Cardiac fibroblast (primary cell): ENCODE results near the gene TXNDC2.
"Not testable (repeated sequence)": the region's sequence is repeated elsewhere in the genome, so short reads cannot be mapped to it uniquely, and the experiment has no call there.

Source experiments
- DNase-seq, 2 donors: peaks; one replicate each; pipeline versions ENCODE4 v3.0.0 to v3.0.0-alpha.2; 2010; ENCODE audit warnings: low read depth in 2 of 2
- H3K4me3 ChIP-seq, 2 donors: replicated peaks in 1 of 2; 1 replicate in 1 of 2; 2 replicates in 1 of 2; pipeline ENCODE4 v1.5.1; 2011; ENCODE audit warnings: low read depth in 2 of 2, low read length in 2 of 2, mild to moderate bottlenecking in 2 of 2, moderate library complexity in 1 of 2
- TF ChIP-seq, protein P1 (sequence below): IDR thresholded peaks from one replicate; pipeline ENCODE4 v1.5.1; 2011; ENCODE audit warnings: low read depth, mild to moderate bottlenecking, low read length, inconsistent platforms

Gene TXNDC2

DNA sequence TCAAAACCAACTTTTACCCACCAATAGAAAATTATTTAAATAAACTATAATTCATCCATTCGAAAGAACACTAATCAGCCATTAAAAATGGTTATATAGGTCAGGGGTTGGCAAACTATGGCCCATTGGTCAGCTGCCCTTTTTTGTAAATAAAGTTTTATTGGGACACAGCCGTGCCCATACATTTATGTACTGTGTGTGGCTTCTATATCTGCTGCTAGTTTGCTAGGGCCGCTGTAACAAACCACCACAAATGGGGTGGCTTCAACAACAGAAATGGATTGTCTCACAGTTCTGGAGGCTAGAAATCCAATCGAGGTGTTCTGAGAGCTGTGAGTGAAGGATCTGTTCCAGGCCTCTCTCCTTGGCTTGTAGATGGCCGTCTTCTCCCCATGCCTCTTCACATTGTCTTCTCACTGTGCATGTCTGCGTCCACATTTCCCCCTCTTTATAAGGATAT, 7.0 kb upstream of the TXNDC2 start:
- DNase-seq, result no peak
- TF ChIP-seq, protein P1, sequence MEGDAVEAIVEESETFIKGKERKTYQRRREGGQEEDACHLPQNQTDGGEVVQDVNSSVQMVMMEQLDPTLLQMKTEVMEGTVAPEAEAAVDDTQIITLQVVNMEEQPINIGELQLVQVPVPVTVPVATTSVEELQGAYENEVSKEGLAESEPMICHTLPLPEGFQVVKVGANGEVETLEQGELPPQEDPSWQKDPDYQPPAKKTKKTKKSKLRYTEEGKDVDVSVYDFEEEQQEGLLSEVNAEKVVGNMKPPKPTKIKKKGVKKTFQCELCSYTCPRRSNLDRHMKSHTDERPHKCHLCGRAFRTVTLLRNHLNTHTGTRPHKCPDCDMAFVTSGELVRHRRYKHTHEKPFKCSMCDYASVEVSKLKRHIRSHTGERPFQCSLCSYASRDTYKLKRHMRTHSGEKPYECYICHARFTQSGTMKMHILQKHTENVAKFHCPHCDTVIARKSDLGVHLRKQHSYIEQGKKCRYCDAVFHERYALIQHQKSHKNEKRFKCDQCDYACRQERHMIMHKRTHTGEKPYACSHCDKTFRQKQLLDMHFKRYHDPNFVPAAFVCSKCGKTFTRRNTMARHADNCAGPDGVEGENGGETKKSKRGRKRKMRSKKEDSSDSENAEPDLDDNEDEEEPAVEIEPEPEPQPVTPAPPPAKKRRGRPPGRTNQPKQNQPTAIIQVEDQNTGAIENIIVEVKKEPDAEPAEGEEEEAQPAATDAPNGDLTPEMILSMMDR, result no peak
- H3K4me3 ChIP-seq, result no peak overlapping the region

DNA sequence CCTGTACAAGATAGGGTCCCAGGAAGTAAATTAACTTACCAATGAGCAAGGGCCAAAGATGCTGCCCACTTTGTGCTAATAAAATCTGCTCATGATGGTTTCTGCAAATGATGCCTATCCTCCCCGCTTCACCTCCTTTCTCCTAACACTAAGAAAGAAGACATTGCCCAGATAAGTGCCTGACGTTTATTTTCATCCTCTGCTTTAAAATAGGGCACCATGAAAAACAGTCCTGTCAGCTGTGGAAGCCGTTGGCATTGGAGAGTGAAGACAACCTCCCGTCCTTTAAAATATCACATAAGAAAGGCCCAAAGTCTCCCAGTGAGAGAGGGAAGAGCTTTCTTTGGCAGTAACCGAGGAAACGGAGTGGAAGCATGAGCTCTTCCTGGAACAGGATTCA, 1.7 kb upstream of the TXNDC2 start:
- no peak for DNase-seq
- TF ChIP-seq, protein P1, result no peak
- H3K4me3 ChIP-seq, result no peak overlapping the region

DNA sequence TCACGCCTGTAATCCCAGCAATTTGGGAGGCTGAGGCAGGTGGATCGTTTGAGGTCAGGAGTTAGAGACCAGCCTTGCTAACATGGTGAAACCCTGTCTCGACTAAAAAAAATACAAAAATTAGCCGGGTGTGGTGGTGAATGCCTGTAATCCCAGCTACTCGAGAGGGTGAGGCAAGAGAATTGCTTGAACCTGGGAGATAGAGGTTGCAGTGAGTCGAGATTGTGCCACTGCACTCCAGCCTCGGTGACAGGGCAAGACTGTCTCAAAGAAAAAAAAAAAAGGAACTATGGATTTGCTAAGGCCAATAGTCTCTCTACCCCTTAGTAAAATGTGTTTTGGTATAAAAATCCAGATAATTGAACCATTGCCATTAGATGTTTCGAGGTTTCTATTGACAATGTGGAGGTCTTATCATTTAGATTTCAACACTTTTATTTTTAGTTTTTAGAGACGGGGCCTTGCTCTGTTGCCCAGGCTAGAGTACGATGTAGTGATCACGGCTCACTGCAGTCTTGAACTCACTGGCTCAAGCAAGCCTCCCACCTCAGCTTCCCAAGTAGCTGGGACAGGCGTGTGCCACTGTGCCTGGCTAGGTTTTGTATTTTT, 1.1 kb upstream of the TXNDC2 start:
- TF ChIP-seq, protein P1, result no peak
- no peak overlapping the region for H3K4me3 ChIP-seq

DNA sequence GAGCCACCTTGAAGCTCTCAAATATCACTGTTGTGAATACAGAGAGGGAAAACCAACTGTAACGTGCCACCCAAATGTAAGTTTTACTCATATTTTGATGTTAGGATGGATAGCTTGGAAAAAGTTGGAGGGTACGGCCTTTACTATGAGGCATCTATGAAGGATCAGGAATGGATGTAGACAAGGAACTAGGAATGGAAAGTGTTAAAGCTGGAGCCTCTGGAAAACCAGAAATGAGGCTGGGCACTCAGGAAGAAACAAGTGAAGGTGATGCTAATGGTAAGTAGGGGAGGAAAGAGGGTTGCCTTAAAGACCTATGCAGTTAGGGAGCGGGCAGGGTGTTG, 204 bp downstream of the TXNDC2 start:
- DNase-seq, result no peak
- TF ChIP-seq, protein P1, result no peak

More for the DNA sequence above, 1.1 kb upstream of the TXNDC2 start:
- DNase-seq, result no peak

DNA sequence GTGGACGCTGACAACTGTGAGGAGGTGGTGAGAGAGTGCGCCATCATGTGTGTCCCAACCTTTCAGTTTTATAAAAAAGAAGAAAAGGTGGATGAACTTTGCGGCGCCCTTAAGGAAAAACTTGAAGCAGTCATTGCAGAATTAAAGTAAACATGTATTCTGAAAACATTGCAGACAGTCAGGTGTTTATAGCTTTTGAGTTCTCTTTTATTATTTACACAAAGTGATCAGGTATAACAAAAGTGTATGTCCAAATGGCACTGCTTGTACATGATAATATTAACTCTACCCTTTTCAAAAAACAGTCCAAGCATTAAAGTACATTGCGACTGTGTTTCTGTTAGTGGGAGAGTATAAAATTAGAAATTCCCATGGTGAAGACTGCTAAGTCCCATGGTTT, 2.2 kb downstream of the TXNDC2 start:
- H3K4me3 ChIP-seq, result no peak overlapping the region
- no peak for DNase-seq
- TF ChIP-seq, protein P1, result no peak

More for the DNA sequence above, 204 bp downstream of the TXNDC2 start:
- H3K4me3 ChIP-seq, result no peak overlapping the region

DNA sequence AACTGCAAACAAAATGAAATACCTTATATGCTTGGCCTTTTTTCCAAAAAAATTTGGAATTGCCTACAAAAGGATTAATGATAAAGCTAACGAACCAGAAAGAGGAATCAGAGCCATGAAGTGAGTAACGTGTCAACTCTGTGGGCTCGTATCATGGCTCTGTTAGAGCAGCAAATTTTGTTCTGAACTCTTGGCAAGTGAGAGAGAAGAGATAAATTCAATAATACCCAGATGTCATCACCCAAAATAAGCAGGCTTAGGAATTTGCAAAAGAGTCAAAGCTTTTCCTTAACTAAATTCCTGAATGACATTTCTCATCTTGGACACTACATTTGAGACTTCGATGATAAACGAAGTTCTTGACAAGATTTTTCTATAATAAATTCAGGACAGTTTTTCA, 4.4 kb downstream of the TXNDC2 start:
- no peak overlapping the region for H3K4me3 ChIP-seq
- TF ChIP-seq, protein P1, result no peak
- no peak for DNase-seq

DNA sequence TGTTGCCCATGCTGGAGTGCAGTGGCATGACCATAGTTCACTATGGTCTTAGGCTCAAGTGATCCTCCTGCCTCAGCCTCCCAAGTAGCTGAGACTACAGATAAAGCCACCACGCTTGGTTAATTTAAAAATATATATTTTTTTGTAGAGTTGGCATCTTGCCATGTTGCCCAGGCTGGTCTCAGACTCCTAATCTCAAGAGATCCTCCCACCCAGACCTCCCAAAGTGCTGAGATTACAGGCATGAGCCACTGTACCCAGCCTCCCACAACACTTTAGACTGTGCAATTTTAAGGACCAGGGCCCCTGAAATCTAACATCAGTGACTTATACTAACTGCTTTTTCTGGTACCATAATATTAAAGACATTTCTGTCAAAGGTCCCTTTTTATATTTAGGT, 5.2 kb downstream of the TXNDC2 start:
- no peak overlapping the region for H3K4me3 ChIP-seq
- no peak for DNase-seq
- TF ChIP-seq, protein P1, result no peak

DNA sequence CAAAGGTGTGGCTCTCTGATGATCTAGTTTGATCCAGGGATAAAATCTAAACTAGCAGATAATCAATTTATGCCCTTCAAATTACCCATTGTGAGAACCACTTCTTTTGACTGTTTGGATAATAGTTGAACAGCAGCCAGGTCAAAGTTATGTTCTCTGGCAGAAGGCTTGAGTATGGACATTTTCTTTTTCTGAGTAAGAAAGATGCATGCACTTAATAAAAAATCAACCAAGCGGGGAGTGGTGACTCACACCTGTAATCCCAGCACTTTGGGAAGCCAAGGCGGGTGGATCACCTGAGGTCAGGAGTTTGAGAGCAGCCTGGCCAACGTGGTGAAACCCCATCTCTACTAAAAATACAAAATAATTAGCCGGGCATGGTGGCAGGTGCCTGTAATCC, 5.7 kb downstream of the TXNDC2 start:
- H3K4me3 ChIP-seq, DNase-seq: not testable (repeated sequence)
